Measurements from ENCODE around the gene MCF2L2. TPM values are rescaled to one million over a fixed set of nuclear protein-coding genes. Genes with fewer than 3 reads are reported as not detected.
"Not testable (repeated sequence)": the region's sequence is repeated elsewhere in the genome, so short reads cannot be mapped to it uniquely, and the experiment has no call there.

MCF2L2 gene
- total RNA-seq, 1 experiment from 2014 or later = 0.46 TPM

GRCh38 chr3:183210341-183210740 lies 218.1 kb downstream of the MCF2L2 start:
- no peak for DNase-seq (ENCODE audit: low read depth)

DNA sequence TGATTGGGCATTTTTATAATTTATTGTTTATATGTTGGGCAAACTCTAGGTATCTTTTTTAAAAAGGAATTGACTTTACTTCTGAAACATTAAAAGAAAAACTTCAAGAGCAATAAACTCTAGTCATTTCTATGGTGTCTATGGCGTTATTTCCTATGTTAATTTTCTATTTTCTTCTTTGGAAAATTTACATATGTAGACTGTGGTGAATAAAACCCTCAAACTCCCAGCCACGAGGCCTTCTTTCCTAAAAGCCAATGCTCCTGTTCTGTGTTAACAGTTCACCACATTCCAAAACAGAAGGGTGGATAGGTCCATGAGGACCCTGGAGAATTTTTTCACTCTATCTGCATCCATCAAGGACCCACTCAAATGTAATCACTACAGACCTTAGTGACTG lies 219.6 kb downstream of the MCF2L2 start:
- DNase-seq (ENCODE audit: low read depth) = no peak

DNA sequence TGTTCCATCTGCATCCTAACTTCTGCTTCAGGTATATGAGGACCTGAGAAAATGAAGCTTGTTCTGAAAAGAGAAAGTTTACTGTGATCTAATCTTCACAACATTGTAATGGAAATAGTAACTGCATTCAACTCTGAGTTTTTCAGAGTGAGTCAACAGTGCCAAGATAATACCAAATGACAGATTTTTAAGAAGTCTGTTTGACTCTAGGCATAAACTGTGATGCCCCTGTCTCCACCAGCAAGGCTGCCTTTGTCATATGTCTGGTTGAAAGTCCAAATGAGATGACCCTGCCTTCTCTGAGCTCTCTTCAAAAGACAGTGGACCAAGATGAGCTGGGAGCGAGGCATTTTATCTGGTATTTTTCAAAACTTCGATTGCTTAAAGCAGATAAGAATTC lies 220.2 kb downstream of the MCF2L2 start:
- no peak for DNase-seq (ENCODE audit: low read depth)

- DNase-seq (ENCODE audit: low read depth) = no peak
Measured at GRCh38 chr3:183203670-183204069, 224.7 kb downstream of the MCF2L2 start.

DNA sequence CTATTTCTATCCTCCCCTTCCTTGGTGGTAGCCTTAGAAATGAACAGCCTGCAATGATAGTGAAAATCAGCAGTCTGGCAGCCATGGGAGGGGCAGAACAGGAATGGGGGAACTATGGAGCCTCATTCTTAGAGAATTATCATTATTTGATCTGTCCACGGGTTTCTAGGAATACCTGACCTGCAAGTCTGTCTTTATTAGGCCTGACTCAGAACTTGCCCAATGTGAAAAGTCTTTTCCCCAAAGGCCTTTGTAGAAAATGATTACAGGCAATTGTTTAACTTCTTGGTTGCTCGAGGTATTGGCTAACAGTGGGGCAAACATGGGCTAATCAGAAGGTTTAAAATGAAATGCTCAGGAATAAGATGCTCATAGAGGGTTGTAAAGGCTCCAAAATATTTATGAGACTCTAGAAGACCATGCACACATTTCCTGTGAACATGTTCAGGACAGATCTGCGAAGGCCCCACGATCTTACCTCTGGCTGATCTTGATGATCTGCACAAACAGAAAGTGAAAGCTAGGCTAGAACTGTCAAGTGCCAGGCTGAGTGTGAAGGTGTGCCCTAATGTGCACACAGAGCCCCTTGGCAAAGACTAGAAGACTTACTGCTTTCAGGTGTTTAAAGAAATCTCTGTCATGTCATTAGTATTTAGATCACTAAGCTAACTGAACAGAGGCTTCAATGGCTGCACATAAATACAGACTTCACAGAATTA lies 226.3 kb downstream of the MCF2L2 start:
- no peak for DNase-seq (ENCODE audit: low read depth)

DNA sequence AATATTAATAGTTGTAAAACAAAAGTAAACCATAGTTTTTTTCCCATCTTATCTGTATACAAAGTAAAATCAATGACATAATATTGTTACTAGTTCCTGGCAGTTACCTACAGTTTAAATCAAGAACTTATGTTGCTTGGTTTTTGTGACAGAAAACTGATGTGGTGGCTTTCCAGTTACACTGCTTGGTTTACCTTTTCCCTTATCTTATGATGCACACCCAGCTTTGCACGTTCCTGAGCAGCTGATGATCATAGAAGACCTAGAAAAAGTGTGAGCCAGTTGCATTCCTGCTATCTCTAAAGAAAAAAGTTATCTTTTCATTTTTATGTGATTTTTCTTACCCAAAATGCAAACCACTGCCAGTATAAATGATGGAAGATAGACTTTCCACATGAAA lies 229.5 kb downstream of the MCF2L2 start:
- DNase-seq (ENCODE audit: low read depth) = no peak

GRCh38 chr3:183197734-183198133 lies 230.7 kb downstream of the MCF2L2 start:
- no peak for DNase-seq (ENCODE audit: low read depth)

DNA sequence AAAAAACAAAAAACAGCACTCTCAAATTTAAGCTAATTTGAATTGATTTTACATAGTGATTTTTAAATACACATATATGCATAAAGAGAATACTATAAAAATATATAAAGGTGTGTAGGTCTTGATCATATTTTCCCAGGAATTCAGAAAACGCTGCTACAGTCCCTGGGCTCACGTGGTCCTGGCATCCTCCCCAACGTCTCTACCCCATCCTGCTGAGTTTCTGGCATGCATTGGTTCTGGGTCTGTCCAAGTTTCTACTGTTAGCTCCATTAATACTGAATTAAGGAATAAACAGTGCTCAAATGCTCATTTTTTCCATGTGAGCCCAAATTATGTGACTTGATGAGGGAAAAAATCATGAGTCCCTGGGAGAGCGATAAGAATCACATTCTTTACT lies 233.2 kb downstream of the MCF2L2 start:
- no peak for DNase-seq (ENCODE audit: low read depth)

DNA sequence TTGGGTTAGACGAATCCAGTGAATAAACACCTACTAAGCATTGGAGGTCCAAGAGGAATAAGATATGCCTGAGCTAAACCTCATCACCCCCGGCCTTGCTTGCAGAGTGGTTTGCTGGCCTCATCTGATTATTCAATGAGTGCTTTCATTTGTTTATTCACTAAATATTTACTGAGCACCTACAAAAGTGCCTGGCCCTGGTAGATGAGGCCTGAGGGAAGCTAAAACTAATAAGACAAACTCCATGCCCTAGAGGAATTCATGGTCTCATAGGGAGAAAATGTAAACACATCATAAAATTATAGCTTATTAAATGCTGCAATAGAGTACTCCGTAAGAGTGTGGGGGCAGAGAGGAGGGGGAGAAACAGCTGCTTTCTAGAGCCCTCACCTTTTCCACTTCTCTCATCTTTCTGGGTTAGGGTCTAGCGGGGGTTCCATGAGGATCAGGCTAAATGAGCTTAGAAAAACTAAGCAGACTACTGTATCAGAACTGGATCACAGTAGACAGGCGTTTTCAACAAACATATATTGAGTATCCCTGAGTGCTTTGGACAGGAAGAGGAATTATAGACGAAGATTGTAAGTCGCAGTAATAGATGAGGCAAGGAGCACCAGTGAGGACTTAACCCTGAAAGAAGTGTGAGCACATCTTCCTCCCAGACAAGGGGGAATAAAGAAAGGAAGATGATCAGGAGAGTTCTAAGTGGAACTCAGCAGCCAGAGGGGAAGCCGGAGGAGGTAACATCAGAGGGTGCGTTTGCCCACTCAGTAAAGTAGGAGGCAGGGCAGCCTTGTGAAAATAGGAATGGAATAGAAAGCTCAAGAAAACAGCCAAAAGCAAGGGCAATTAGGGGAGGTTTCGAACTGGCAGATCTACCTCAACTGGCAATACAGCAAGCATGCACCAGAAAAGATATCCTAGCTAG lies 234.4 kb downstream of the MCF2L2 start:
- DNase-seq (ENCODE audit: low read depth) = no peak

DNA sequence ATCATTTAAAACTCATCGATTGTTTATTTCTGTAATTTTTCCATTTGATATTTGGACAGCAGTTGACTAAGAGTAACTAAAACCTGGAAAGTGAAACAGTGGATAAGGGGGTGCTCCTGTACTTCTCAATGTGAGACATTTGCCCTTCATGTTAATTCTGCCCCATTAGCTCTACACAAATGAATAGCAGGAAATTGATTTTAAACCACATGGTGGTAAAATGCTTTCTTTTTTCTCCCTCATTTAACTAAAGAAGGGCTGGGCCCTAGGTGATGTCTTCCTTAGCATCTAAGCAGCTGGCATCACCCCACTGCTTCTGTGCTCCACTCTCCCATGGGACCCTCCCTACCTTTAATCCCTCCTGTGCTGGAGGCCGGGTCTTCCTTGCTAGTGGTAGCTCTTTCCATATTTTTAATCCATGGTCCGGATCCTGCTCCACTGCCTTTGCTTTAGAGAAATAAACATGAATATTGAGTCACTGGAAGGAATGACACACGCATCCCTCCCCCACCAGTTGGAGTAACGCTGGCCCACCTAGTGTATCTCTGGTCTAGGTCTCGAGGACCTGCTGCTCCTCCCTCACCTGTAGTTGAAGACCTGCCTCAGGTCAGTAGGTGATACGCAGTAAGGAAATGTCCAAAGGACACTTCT lies 235.6 kb downstream of the MCF2L2 start:
- DNase-seq (ENCODE audit: low read depth) = peak; percentile 29

- DNase-seq (ENCODE audit: low read depth) = peak; percentile 24
Measured at GRCh38 chr3:183189641-183190040, 238.8 kb downstream of the MCF2L2 start.

DNA sequence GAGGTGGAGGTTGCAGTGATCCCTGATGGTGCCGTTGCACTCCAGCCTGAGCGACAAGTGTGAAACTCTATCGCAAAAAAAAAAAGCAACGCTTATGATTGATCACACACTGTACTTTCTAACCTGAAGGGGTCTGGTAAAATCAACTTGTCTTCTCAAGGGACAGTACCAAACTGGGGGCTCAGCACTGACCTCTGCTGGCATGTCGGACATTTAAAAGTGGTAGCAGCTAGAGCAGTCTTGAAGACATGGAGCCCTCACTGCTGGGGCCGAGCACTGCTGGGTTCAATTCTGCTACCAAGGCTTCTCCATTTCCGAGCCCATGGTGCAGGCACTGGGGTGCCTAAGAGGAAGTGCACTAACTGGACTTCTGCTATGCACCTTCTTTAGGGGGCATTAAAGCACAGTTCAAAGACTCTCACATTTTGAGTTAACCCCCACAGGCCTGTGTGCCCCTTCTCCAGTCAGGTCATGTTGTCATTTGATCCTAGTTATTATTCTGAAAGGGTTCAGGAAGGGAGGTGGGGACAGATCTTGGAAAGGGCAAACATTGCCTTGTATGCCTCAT lies 239.4 kb downstream of the MCF2L2 start:
- DNase-seq (ENCODE audit: low read depth) = peak; percentile 36

DNA sequence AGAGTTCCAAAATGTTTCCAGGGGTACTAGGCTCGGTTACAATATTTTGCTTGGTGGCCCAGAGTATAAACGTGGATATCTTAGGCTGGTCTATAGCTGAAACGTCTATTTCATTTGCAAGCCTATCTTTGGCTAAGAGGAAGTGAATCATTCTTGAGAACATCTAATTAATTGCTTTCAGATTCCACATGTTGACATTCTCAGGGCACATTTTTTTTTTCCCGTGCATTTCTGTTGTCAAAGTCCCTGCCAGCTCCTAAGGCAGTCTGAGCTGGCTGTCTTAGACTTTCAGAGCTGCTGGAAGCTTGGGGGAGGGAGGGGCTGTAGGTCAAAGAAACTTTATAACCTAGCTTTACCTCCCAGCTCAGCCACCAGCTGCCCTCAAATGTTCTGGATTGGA lies 242.7 kb downstream of the MCF2L2 start:
- peak; percentile 85 for DNase-seq (ENCODE audit: low read depth)

- peak; percentile 40 for DNase-seq (ENCODE audit: low read depth)
Measured at GRCh38 chr3:183182732-183183610, 245.4 kb downstream of the MCF2L2 start.

DNA sequence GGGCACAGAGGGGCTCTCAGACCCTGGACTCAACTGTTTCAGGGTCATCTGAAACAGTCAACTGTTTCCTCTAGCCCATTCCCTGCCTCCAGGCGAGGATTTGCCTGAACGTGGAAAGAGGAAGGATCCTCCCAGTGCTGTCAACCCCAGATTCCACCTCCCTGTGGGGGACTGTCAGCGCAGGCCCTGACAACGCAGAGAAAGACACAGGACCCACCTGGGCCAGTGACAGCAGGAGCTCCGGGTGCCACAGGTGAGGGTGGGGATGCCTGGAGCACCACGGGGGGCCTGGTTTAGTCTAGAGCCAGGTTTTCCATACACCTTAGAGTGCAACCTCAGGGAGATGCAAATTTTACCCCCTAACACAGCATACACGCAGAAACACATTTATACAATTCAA lies 246.3 kb downstream of the MCF2L2 start:
- no peak for DNase-seq (ENCODE audit: low read depth)

DNA sequence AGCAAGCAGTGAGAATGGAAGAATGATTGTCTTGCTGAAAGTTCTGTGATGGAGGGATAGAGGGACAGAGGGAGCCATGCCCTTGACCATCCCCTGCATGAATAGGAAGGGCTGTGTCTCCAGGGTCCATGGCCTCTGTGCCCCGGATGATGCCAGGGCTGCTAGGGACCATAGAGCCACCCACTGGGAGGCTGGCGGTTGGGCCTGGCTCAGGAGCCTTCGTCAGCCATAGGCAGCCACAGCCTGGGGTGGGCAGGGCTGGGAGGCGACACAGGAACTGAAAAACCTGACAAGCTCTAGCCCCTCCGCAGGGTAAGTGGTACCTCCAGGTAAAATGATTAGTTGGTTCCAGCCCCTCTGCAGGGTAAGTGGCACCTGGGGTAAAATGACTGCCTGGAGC lies 246.8 kb downstream of the MCF2L2 start:
- no peak for DNase-seq (ENCODE audit: low read depth)

- DNase-seq (ENCODE audit: low read depth) = no peak
Measured at GRCh38 chr3:183180784-183181295, 247.6 kb downstream of the MCF2L2 start.

DNA sequence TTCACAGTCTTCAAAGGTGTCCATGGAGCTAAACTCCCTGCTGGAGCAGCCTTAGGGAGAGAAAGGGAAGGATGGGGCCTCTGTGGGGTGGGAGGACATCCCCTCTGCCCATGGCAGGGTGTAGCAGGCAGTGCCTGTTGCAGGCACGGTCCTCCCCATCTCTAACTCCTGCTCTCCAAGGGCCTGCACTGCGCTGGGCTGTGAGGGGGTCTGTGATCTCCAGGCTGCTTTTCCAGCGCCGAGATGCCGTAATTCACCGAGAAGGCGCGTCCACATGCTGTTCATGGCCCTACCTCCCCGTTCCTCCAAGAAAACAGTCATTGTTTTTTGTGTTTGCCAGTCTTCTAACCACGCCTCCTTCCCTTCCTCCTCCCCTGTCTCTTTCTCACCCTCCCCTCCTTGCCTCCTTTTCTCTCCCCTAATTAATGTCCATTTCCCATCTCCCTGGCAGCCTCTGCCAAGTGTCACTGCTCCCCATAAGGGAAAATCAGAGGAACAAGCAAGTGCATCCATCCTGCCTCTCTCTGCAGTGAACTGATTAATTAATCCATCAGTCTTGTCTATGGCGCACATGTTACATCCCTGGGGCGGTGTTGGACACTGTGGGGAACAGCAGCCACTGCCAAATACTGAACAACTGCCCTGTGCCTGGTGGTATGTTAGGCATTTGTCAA lies 248.2 kb downstream of the MCF2L2 start:
- no peak for DNase-seq (ENCODE audit: low read depth)

GRCh38 chr3:183179550-183179908 lies 248.9 kb downstream of the MCF2L2 start:
- not testable (repeated sequence) for DNase-seq (ENCODE audit: low read depth)

DNA sequence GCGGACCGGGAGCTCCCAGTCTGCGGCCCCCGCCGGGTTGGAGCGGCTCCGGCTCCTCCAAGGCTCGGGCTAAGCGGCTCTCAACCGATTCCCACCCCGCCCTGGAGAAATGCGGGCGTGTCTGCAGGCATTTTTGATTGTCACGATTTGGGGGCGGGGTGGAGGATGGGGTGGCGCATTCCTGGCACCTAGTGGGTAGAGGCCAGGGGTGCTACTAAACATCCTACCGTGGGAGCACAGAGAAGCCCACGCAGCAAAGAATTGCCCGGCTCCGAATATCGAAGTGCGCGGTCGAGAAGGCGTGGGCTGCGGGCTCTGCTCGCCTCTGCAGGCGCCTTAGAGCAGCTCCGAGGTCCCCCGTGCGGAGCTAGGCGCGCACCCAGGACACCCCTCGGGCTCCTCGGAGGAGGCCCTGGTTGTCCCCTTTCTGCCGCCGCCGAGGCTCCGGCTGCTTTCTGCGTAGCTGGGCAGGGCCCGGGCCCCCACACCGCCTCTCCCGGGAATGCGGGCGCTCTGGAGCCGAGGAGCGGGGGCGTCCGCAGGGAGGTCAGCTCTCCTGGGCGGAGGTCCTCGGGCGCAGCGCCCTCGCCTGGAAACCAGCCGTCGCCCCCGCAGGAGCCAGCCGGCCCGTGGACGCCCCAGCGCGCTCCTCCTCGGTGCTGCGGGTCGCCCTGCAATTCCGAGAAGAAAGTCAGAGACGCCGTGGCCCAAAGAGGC lies 249.4 kb downstream of the MCF2L2 start:
- peak; percentile 80 for DNase-seq (ENCODE audit: low read depth)

Data from Daoy (cell line).